Measurements from ENCODE around the gene MTERF4.

GRCh38 chr2:241107031-241107783, 5.1 kb upstream of the MTERF4 start:
- TF ChIP-seq CTCF (conservative IDR thresholded peaks at IDR 0.05 in 1 of 2, IDR thresholded peaks at IDR 0.05 in 1 of 2; ENCODE audit: extremely low read depth in 1 of 2, insufficient read depth in 1 of 2, low read depth in 1 of 2, low read length in 2 of 2) (no peak), EZH2 (IDR thresholded peaks at IDR 0.05; ENCODE audit: borderline replicate concordance, low read length) (no peak)
